Measurements from ENCODE around the gene DUSP10. TPM values are rescaled to one million over a fixed set of nuclear protein-coding genes. Genes with fewer than 3 reads are reported as not detected.

Gene DUSP10
- total and polyA plus RNA-seq, 2 of the 13 experiments (the other 11 are each of a cell fraction or from before 2014, with no cell fraction given): 2.1 to 4.4 TPM

DNA sequence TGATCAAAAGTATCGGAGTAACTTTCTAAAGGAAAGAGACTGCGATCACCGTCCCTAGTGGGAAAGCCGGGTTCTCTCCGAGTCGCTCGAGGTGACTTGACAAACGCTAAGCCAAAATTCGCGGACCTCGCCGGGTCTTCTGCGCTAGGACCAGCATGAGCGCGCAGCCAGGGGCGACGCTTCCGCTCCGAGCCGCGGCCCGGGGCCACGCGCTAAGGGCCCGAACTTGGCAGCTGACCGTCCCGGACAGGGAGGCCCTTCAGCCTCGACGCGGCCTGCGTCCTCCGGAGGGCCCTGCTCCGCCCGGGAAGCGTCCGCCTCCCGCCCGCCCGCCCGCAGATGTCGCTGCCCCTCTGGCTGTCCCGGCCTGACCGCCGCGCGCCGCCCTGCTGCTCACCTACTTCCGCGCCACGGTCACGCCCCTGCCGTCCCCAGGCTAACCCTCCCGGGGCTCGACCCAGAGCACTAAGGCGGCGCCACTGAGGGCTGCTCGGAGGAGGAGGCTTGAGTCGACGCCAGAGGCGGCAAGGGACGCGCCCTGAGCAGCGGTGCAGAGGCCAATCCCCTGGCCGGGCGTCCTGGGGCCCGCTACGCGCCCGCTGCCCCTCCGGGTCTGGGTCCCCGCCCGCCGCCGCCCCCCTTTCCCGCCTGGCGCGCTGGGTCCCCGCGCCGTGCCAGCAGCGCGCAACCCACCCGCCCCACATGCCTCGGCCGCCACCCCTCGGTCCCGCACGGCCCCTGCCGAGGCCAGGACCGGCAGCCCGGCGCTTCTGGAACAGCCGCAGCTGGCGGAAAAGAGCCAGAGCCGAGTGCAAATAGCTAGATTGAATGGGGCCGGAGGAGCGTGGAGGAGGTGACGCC, 896 bp upstream of the DUSP10 start:
- DNase-seq (ENCODE audit: low spot score) (peak; percentile 54), FAIRE-seq (no peak), ATAC-seq (peak; percentile 77)
- intact Hi-C loops (cut with micrococcal nuclease; ENCODE audit: unreplicated experiment): loop anchor here (1.0 to 10.0 kb wide), 7 partner anchors 24 to 722 kb away; no protein-coding TSS in a partner anchor
- Histone ChIP-seq H3K4me2 (ENCODE audit: low read depth, low read length) (peak overlapping the region; percentile 96), H3K27me3 (ENCODE audit: control insufficient read depth in 1 of 2, insufficient read depth in 2 of 2, low read length in 2 of 2) (no peaks in the 10 kb centered on the region; a peak in 2 of 5 replicates), H3K4me1 (ENCODE audit: insufficient read depth, low read length) (peaks cover 28% of the 10 kb centered on the region), H2AFZ (ENCODE audit: low read length) (peak overlapping the region; percentile 82), H4K20me1 (ENCODE audit: insufficient read depth, low read length) (no peaks in the 10 kb centered on the region; the same call in 1 of the 2 replicates), H3K36me3 (replicated peaks in 1 of 2; ENCODE audit: control insufficient read depth in 1 of 2, insufficient read depth in 2 of 2, low read length in 2 of 2) (no peaks in the 10 kb centered on the region; a peak in 1 of 5 replicates), H3K79me2 (ENCODE audit: insufficient read depth, low read length) (peaks cover 14% of the 10 kb centered on the region), H3K9ac (ENCODE audit: insufficient read depth, low read depth, low read length) (peak overlapping the region; percentile 81), H3K9me3 (ENCODE audit: low read length) (no peaks in the 10 kb centered on the region), H3K4me3 (replicated peaks in 1 of 3; ENCODE audit: insufficient read depth in 1 of 3, low read depth in 2 of 3, low read length in 3 of 3) (peak overlapping the region; percentile 71 to 83 (median 73)), H3K27ac (ENCODE audit: extremely low read length, insufficient read depth, low read length) (peak overlapping the region; percentile 84)
- POLR2A ChIA-PET: interaction anchor here (0.6 to 5.3 kb wide), 9 partner anchors 10 to 901 kb away, joined by 3 to 92 read pairs (median 4); no protein-coding TSS in a partner anchor
- CTCF ChIA-PET (ENCODE audit: low intra/inter-chr PET ratio, low total read pairs): no interaction called here
- no TSS peak for BruUV-seq (replicated peaks)
- 0% methylated on average over 14 of the region's 98 CpGs for WGBS (ENCODE audit: low lambda C conversion rate)
- in situ Hi-C loops (cut with HindIII; ENCODE audit: extremely low pct_ligation_motif_present, low pct_unique_long_range_greater_than_20kb): loop anchor here (10.0 kb wide), 1 partner anchor 722 kb away; no protein-coding TSS in a partner anchor
- TF ChIP-seq KLF6 (CRISPR knock-in tag; IDR thresholded peaks at IDR 0.05) (peak; percentile 39; the same call in 1 of the 2 replicates), ZMYM2 (CRISPR knock-in tag; IDR thresholded peaks at IDR 0.05) (no peak; the same call in 1 of the 2 replicates), ZFP36 (IDR thresholded peaks at IDR 0.05; ENCODE audit: borderline replicate concordance, low read depth, low read length, partially characterized antibody) (peak; percentile 97), FOSL1 (CRISPR knock-in tag; IDR thresholded peaks at IDR 0.05; ENCODE audit: borderline replicate concordance) (no peak), MXD3 (CRISPR knock-in tag; IDR thresholded peaks at IDR 0.05) (peak; percentile 18; the same call in 1 of the 2 replicates), MTA3 (CRISPR knock-in tag; IDR thresholded peaks at IDR 0.05) (no peak), ZNF607 (CRISPR knock-in tag; IDR thresholded peaks at IDR 0.05; ENCODE audit: borderline replicate concordance) (0 out of 2 replicates have a peak, but pooled peaks have one; percentile 19), ZNF687 (CRISPR knock-in tag; IDR thresholded peaks at IDR 0.05) (peak; percentile 85), CENPBD1 (CRISPR knock-in tag; IDR thresholded peaks at IDR 0.05; ENCODE audit: borderline replicate concordance, low read depth) (no peak), SIN3A (IDR thresholded peaks at IDR 0.05; ENCODE audit: borderline replicate concordance, low read depth, low read length) (peak; percentile 40; the same call in 1 of the 2 replicates), SMAD3 (CRISPR knock-in tag; IDR thresholded peaks at IDR 0.05) (peak; percentile 19; the same call in 1 of the 2 replicates), SRSF9 (IDR thresholded peaks at IDR 0.05; ENCODE audit: borderline replicate concordance, insufficient read depth, low read depth, low read length, poor library complexity, severe bottlenecking) (no peak), YEATS4 (CRISPR knock-in tag; IDR thresholded peaks at IDR 0.05; ENCODE audit: borderline replicate concordance) (peak; percentile 87), MYNN (CRISPR knock-in tag; IDR thresholded peaks at IDR 0.05; ENCODE audit: low read depth) (no peak), PITX1 (CRISPR knock-in tag; IDR thresholded peaks at IDR 0.05) (0 out of 2 replicates have a peak, but pooled peaks have one; percentile 18), ZNF121 (CRISPR knock-in tag; IDR thresholded peaks at IDR 0.05) (peak; percentile 52; the same call in 1 of the 2 replicates)
